ENCODE data around the gene ANKRD61. TPM values are rescaled to one million over a fixed set of nuclear protein-coding genes. Genes with fewer than 3 reads are reported as not detected.

ANKRD61 gene
- total RNA-seq, 1 experiment from 2014 or later, result 0.26 TPM

DNA sequence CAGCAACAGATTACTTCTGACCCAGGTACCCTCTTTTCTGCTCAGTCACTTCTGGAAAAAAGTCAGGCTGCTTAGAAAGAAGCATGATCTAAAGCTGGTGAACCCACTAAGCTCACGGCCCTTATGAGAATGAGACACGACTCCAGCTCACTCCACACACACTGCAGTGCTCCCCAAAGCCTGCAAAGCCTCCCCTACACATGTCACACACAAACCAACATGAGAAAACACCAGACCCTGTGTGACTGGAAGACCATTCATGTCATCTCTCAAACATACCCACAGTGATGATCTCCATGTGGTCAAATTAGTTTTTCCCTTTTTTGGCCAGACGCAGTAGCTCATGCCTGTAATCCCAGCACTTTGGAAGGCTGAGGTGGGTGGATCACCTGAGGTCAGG lies 391 bp downstream of the ANKRD61 start:
- DNase-seq, result no peak
- no peaks in the 10 kb centered on the region for H3F3A ChIP-seq (ENCODE audit: low read length, unreplicated experiment)
- H3K4me3 ChIP-seq (ENCODE audit: low read length), result no peak overlapping the region
- no peaks in the 10 kb centered on the region for H4K20me1 ChIP-seq (ENCODE audit: low read length)
- no peaks in the 10 kb centered on the region for H3K79me2 ChIP-seq (ENCODE audit: low read length)
- TF ChIP-seq EZH2phosphoT487 (IDR thresholded peaks at IDR 0.05; ENCODE audit: borderline replicate concordance, low read length), result no peak
- TF ChIP-seq, protein P1, sequence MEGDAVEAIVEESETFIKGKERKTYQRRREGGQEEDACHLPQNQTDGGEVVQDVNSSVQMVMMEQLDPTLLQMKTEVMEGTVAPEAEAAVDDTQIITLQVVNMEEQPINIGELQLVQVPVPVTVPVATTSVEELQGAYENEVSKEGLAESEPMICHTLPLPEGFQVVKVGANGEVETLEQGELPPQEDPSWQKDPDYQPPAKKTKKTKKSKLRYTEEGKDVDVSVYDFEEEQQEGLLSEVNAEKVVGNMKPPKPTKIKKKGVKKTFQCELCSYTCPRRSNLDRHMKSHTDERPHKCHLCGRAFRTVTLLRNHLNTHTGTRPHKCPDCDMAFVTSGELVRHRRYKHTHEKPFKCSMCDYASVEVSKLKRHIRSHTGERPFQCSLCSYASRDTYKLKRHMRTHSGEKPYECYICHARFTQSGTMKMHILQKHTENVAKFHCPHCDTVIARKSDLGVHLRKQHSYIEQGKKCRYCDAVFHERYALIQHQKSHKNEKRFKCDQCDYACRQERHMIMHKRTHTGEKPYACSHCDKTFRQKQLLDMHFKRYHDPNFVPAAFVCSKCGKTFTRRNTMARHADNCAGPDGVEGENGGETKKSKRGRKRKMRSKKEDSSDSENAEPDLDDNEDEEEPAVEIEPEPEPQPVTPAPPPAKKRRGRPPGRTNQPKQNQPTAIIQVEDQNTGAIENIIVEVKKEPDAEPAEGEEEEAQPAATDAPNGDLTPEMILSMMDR (conservative IDR thresholded peaks at IDR 0.05; ENCODE audit: low read depth, low read length), result no peak
- no peak for TF ChIP-seq EZH2 (IDR thresholded peaks at IDR 0.05; ENCODE audit: low read length, unreplicated experiment)
- H3K9ac ChIP-seq (ENCODE audit: low read length), result no peak overlapping the region
- H3K27me3 ChIP-seq (ENCODE audit: low read length), result no peaks in the 10 kb centered on the region
- POLR2A ChIA-PET (ENCODE audit: unreplicated experiment), result no interaction called here
- H3K4me1 ChIP-seq (ENCODE audit: insufficient read depth, low read length), result no peaks in the 10 kb centered on the region
- H2AFZ ChIP-seq (ENCODE audit: low read length), result no peak overlapping the region
- CTCF ChIA-PET, result no interaction called here
- no peak overlapping the region for H3K27ac ChIP-seq (ENCODE audit: low read length)
- intact Hi-C loops (cut with micrococcal nuclease), result no loop called here
- peaks cover 38% of the 10 kb centered on the region for H3K36me3 ChIP-seq (ENCODE audit: low read depth, low read length)
- ATAC-seq, result no peak
- no peaks in the 10 kb centered on the region for H3K9me3 ChIP-seq (ENCODE audit: low read length)
- no TSS peak for BruUV-seq (replicated peaks)
- no peaks in the 10 kb centered on the region for H3K9me2 ChIP-seq (replicated peaks; ENCODE audit: low read length)
- H3K4me2 ChIP-seq (ENCODE audit: low read length), result no peak overlapping the region

DNA sequence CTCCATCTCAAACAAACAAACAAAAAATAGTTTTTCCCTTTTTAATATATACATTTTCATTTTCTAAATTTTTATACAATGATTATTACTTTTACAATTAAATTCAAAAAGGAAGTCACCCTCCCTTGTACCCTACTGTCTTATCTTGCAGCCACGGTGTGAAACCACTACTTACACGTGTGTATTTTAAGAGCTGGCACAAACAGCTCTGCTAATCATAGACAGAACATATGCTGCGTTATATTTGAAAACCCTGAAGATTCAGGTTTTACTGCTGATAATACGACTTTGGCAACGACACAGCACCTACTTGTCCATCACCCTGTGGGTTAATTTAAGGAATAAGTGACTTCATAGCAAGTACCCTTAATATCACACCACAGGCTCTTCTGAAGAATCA lies 991 bp downstream of the ANKRD61 start:
- Histone ChIP-seq H3K9me3 (ENCODE audit: low read length) (no peaks in the 10 kb centered on the region), H3K79me2 (ENCODE audit: low read length) (no peaks in the 10 kb centered on the region), H3K9ac (ENCODE audit: low read length) (no peak overlapping the region), H3K4me1 (ENCODE audit: insufficient read depth, low read length) (no peaks in the 10 kb centered on the region), H3K9me2 (replicated peaks; ENCODE audit: low read length) (no peaks in the 10 kb centered on the region), H3K27ac (ENCODE audit: low read length) (no peak overlapping the region), H2AFZ (ENCODE audit: low read length) (no peak overlapping the region), H3K4me2 (ENCODE audit: low read length) (no peak overlapping the region), H4K20me1 (ENCODE audit: low read length) (no peaks in the 10 kb centered on the region), H3F3A (ENCODE audit: low read length, unreplicated experiment) (no peaks in the 10 kb centered on the region), H3K27me3 (ENCODE audit: low read length) (no peaks in the 10 kb centered on the region), H3K36me3 (ENCODE audit: low read depth, low read length) (peaks cover 37% of the 10 kb centered on the region), H3K4me3 (ENCODE audit: low read length) (no peak overlapping the region)
- CTCF ChIA-PET, result no interaction called here
- DNase-seq (no peak), ATAC-seq (no peak)
- BruUV-seq (replicated peaks), result no TSS peak
- TF ChIP-seq EZH2 (IDR thresholded peaks at IDR 0.05; ENCODE audit: low read length, unreplicated experiment), result no peak
- TF ChIP-seq, protein P1 (conservative IDR thresholded peaks at IDR 0.05; ENCODE audit: low read depth, low read length), result no peak
- no peak for TF ChIP-seq EZH2phosphoT487 (IDR thresholded peaks at IDR 0.05; ENCODE audit: borderline replicate concordance, low read length)
- POLR2A ChIA-PET (ENCODE audit: unreplicated experiment), result no interaction called here
- intact Hi-C loops (cut with micrococcal nuclease), result no loop called here

DNA sequence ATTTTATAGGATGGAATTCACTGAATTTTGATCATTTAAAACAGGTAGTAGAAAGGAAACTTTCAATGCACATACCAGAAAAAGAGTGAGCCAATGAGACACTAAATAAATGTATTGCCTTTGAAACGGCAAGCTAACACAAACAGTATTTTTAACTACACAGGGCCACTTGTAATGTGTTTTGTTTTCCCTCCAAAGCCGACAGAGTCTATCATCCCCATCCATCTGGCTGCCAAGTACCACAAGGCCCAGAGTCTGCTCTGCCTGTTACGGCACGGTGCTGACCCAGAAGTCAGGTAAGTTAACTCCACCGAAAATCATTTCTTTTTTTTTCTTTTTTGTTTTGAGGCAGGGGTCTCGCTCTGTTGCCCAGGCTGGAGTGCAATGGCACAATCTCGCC lies 1.5 kb downstream of the ANKRD61 start:
- TF ChIP-seq EZH2 (IDR thresholded peaks at IDR 0.05; ENCODE audit: low read length, unreplicated experiment), result no peak
- TF ChIP-seq, protein P1 (conservative IDR thresholded peaks at IDR 0.05; ENCODE audit: low read depth, low read length), result no peak
- no peak for TF ChIP-seq EZH2phosphoT487 (IDR thresholded peaks at IDR 0.05; ENCODE audit: borderline replicate concordance, low read length)
- H3K36me3 ChIP-seq (ENCODE audit: low read depth, low read length), result peaks cover 42% of the 10 kb centered on the region
- H3F3A ChIP-seq (ENCODE audit: low read length, unreplicated experiment), result no peaks in the 10 kb centered on the region
- no peaks in the 10 kb centered on the region for H3K9me2 ChIP-seq (replicated peaks; ENCODE audit: low read length)
- H3K4me3 ChIP-seq (ENCODE audit: low read length), result no peak overlapping the region
- DNase-seq (no peak), ATAC-seq (no peak)
- intact Hi-C loops (cut with micrococcal nuclease), result no loop called here
- no TSS peak for BruUV-seq (replicated peaks)
- H2AFZ ChIP-seq (ENCODE audit: low read length), result no peak overlapping the region
- H3K4me1 ChIP-seq (ENCODE audit: insufficient read depth, low read length), result no peaks in the 10 kb centered on the region
- H3K9me3 ChIP-seq (ENCODE audit: low read length), result no peaks in the 10 kb centered on the region
- ChIA-PET POLR2A (ENCODE audit: unreplicated experiment) (no interaction called here), CTCF (no interaction called here)
- H3K9ac ChIP-seq (ENCODE audit: low read length), result no peak overlapping the region
- H3K27ac ChIP-seq (ENCODE audit: low read length), result no peak overlapping the region
- H3K79me2 ChIP-seq (ENCODE audit: low read length), result no peaks in the 10 kb centered on the region
- H4K20me1 ChIP-seq (ENCODE audit: low read length), result no peaks in the 10 kb centered on the region
- H3K27me3 ChIP-seq (ENCODE audit: low read length), result no peaks in the 10 kb centered on the region
- H3K4me2 ChIP-seq (ENCODE audit: low read length), result no peak overlapping the region

All from PC-3 (cell line).